ENCODE data around the gene DBX2.

- TF ChIP-seq CTCF (IDR thresholded peaks at IDR 0.05), result no peak
- no peak for TF ChIP-seq POLR2AphosphoS5 (IDR thresholded peaks at IDR 0.05)
Measured at GRCh38 chr12:45076417-45077026, 25.6 kb upstream of the DBX2 start.
